Ovary (tissue), 9 donors: ENCODE results near the gene IQGAP2. TPM values are rescaled to one million over a fixed set of nuclear protein-coding genes. Genes with fewer than 3 reads are reported as not detected.

ENCODE experiments used
- DNase-seq, 5 donors: peaks; one replicate each; pipeline ENCODE4 v3.0.0-alpha.2; 2019 to 2020
- H3K27ac ChIP-seq, 2 donors: fragments of 200-600 bp; one replicate each; pipeline versions ENCODE4 v1.5.1 to v1.8.0; 2019 to 2022
- H3K27me3 ChIP-seq: fragments of 200-600 bp; one replicate; pipeline ENCODE4 v1.8.0; 2022
- H3K36me3 ChIP-seq: fragments of 200-600 bp; sonication (generic); one replicate; pipeline ENCODE4 v1.5.1; 2019
- H3K4me1 ChIP-seq: one replicate; pipeline ENCODE4 v1.8.1; 2013; ENCODE audit warnings: mild to moderate bottlenecking, moderate library complexity; ENCODE audit not compliant: insufficient read depth
- H3K4me3 ChIP-seq: fragments of 200-600 bp; sonication (generic); one replicate; pipeline ENCODE4 v1.5.1; 2017
- H3K9me3 ChIP-seq, 2 donors: fragments of 200-600 bp in 1 of 2; sonication (generic) in 1 of 2; one replicate each; pipeline versions ENCODE4 v1.5.1 to v1.8.1; 2013 to 2019; ENCODE audit warnings: mild to moderate bottlenecking in 1 of 2, moderate library complexity in 1 of 2
- EP300 ChIP-seq: sonication (generic); formaldehyde crosslinking; IDR thresholded peaks from one replicate; pipeline ENCODE4 v1.6.1; 2017; ENCODE audit warnings: antibody characterized with exemption
- POLR2A ChIP-seq: fragments of 450-650 bp; IDR thresholded peaks from one replicate; pipeline ENCODE4 v1.6.1; 2017; ENCODE audit warnings: antibody characterized with exemption, mild to moderate bottlenecking, moderate library complexity
- WGBS, 3 donors: extraction: QIAGEN DNeasy Blood & Tissue Kit in 1 of 3; methylation state at CpG; one replicate each; pipeline versions ENCODE4 v1.1.5 to v1.1.7; 2013 to 2017; 5-methylcytosine and 5-hydroxymethylcytosine counted together
- intact Hi-C, 4 donors: fragments of 100-400 bp; cut with DNase I; formaldehyde crosslinking; loops; one replicate each; pipeline versions ENCODE4 v1.11.0 to v1.15.1; 2022 to 2023
- polyA plus RNA-seq, 2 donors: library from polyadenylated mRNA; stranded (reverse); fragments of 200-250 nt in 1 of 2; fragments of 350-450 nt in 1 of 2; fragmentation: Illumina TruSeq in 1 of 2; extraction: RNeasy Lipid Tissue Mini Kit (QIAGEN cat#74804) in 1 of 2; gene quantifications; one replicate each; pipeline ENCODE4 v1.2.3, GENCODE V29; 2013 to 2014
- total RNA-seq, 7 donors: library from RNA; depleted of rRNA in 2 of 7; stranded (reverse); fragments of >200 nt in 2 of 7; fragmentation: NEBNext Ultra II Directional in 3 of 7; extraction: Animal tissue kit (Norgen Biotek cat#: 25700) in 3 of 7; gene quantifications; one replicate each; pipeline versions ENCODE4 v1.1.0 to v1.2.4, GENCODE V29; 2016 to 2023
- TF ChIP-seq, protein P1 (sequence below), 3 donors: fragments of 450-650 bp in 2 of 3; fragments of 200-600 bp in 1 of 3; IDR thresholded peaks; one replicate each; pipeline versions ENCODE4 v1.5.1 to v1.8.0; 2016 to 2022; ENCODE audit warnings: antibody characterized with exemption in 3 of 3, mild to moderate bottlenecking in 1 of 3
- donor health status: DM: no; HTN: no; CAD: no; lungs with moderate emphysema.
- donor health status: DM: no; HTN: no; CAD: no.
- donor health status: Bipolar disorder and iron deficiency.
- donor health status: DM: yes; HTN: yes; CAD: no.
- donor health status: DM: no; HTN: no; CAD: no.
- donor health status: DM: yes; HTN: yes; CAD: no.

The IQGAP2 gene
- total and polyA plus RNA-seq, 9 donors, result 8.6 to 27.6 (median 13.9) TPM

DNA sequence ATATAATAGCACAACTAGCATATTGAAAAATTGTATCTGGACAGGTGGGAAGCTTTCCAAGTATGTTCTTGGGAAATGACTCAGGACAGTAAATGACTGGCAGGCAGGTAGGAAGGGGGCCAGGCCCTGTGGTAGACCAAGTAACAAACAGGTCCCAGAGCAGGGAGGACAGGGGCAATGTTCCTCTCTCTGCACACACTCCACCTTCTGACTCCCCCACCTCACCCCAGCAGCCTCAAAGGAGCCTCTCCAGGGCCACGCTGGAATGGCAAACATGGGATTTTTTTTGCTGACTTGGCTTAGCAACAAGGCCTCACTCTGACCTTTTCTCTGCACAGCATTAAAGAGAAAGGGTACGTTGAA lies 31.1 kb upstream of the IQGAP2 start:
- H3K4me3 ChIP-seq, result no peak overlapping the region
- no peaks in the 10 kb centered on the region for H3K4me1 ChIP-seq
- WGBS, 3 donors, result 12 to 21% (median 15%) methylated on average over 2 of the region's 2 CpGs
- TF ChIP-seq POLR2A (no peak), EP300 (no peak)
- TF ChIP-seq, protein P1, sequence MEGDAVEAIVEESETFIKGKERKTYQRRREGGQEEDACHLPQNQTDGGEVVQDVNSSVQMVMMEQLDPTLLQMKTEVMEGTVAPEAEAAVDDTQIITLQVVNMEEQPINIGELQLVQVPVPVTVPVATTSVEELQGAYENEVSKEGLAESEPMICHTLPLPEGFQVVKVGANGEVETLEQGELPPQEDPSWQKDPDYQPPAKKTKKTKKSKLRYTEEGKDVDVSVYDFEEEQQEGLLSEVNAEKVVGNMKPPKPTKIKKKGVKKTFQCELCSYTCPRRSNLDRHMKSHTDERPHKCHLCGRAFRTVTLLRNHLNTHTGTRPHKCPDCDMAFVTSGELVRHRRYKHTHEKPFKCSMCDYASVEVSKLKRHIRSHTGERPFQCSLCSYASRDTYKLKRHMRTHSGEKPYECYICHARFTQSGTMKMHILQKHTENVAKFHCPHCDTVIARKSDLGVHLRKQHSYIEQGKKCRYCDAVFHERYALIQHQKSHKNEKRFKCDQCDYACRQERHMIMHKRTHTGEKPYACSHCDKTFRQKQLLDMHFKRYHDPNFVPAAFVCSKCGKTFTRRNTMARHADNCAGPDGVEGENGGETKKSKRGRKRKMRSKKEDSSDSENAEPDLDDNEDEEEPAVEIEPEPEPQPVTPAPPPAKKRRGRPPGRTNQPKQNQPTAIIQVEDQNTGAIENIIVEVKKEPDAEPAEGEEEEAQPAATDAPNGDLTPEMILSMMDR (IDR thresholded peaks at IDR 0.05), result no peak
- H3K27me3 ChIP-seq, result no peaks in the 10 kb centered on the region
- H3K9me3 ChIP-seq, result no peaks in the 10 kb centered on the region
- intact Hi-C loops, result no loop called here
- H3K27ac ChIP-seq, result no peak overlapping the region
- no peaks in the 10 kb centered on the region for H3K36me3 ChIP-seq
- no peak for DNase-seq

DNA sequence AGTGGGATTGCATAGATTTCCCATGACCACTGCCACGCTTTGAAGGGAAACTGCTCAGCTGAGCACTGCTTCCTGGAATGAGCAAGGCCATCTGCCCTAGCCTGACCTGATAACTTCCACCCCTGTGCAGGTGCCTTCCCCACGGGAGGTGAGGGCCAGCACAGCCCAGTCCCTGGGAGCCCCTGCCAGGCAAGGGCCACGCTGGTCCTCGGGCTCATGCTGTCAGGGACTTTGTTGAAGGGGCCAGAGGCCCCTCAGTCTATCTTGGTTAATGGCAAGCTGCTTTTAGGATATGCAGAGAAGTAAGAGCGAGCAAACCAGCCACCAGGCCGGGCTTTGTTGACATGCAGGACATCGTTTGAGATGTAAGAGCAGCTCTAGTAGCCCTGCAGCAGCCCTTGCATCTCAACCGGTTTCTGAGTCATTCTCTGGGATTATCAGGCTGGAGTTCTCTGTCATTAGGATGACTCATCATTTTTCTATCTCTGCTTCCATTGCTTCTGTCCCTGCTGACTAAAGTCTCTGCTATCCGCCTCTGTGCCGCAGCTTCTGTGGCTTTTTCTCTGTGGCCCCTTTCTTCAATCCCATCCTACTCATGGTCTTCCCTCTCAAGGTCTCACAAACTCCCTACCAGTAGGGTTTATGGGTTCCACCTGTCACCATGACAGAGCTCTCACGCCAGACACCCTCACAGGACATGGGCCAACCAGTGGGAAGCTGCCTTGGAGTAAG lies 30.6 kb upstream of the IQGAP2 start:
- H3K4me3 ChIP-seq, result no peak overlapping the region
- 62 to 67% (median 63%) methylated on average over 11 of the region's 11 CpGs for WGBS, 3 donors
- no peaks in the 10 kb centered on the region for H3K4me1 ChIP-seq
- H3K27me3 ChIP-seq, result no peaks in the 10 kb centered on the region
- no peaks in the 10 kb centered on the region for H3K9me3 ChIP-seq
- H3K27ac ChIP-seq, result no peak overlapping the region
- intact Hi-C loops, result no loop called here
- TF ChIP-seq POLR2A (no peak), EP300 (no peak)
- TF ChIP-seq, protein P1 (IDR thresholded peaks at IDR 0.05), result no peak
- H3K36me3 ChIP-seq, result no peaks in the 10 kb centered on the region
- DNase-seq, result no peak

DNA sequence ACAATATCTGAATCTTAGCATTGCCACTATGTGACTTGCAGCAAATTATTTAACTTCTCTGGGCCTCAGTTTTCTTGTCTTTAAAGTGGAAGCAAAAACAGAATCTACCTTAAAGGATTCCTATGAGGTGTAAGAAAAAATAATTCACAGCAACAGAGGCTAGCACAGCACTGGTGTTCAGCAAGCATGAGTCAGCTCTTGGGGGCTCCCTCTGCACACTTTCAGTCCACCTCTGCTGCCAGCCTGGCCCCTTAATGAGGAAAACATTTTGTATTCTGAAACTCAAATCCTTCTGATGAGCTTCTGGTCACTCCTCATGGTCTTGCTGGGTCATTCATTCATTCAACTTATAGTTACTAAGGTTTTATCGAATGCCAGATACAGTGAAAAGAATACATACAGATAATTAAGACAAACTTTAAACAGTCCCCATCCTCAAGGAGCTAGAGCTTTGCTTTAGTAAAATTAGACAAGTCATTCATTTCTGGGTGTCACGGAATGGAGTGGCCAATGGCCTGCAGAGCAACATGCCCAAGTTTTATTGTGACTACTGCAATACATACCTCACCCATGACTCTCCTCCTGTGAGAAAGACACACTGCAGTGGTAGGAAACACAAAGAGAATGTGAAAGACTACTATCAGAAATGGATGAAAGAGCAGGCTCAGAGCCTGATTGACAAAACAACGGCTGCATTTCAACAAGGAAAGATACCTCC lies 26.8 kb upstream of the IQGAP2 start:
- WGBS, 3 donors, result 85 to 91% (median 88%) methylated on average over 3 of the region's 3 CpGs
- no peak overlapping the region for H3K4me3 ChIP-seq
- H3K4me1 ChIP-seq, result no peaks in the 10 kb centered on the region
- H3K27ac ChIP-seq, result no peak overlapping the region
- no peak for TF ChIP-seq POLR2A
- TF ChIP-seq EP300, result no peak
- TF ChIP-seq, protein P1 (IDR thresholded peaks at IDR 0.05), result no peak
- no peaks in the 10 kb centered on the region for H3K36me3 ChIP-seq
- no peak for DNase-seq
- intact Hi-C loops, result no loop called here
- no peaks in the 10 kb centered on the region for H3K27me3 ChIP-seq
- no peaks in the 10 kb centered on the region for H3K9me3 ChIP-seq

DNA sequence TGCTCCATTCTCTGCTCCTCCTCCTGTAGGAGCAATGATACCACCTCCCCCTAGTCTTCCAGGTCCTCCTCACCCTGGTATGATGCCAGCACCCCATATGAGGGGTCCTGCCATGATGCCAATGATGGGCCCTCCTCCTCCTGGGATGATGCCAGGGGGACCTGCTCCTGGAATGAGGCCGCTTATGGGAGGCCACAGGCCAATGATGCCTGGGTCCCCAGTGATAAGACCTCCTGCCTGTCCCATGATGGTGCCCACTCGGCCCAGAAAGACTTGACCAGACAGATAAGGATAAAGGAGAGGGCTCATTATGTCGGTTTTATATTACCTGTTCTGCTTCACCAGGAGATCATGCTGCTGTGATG lies 26.2 kb upstream of the IQGAP2 start:
- H3K4me3 ChIP-seq, result no peak overlapping the region
- no peak overlapping the region for H3K27ac ChIP-seq
- WGBS, 3 donors, result 73 to 87% (median 73%) methylated on average over 3 of the region's 3 CpGs
- H3K9me3 ChIP-seq, result no peaks in the 10 kb centered on the region
- no peak for TF ChIP-seq POLR2A
- no peak for TF ChIP-seq EP300
- no peaks in the 10 kb centered on the region for H3K4me1 ChIP-seq
- no peaks in the 10 kb centered on the region for H3K36me3 ChIP-seq
- no peaks in the 10 kb centered on the region for H3K27me3 ChIP-seq
- no peak for DNase-seq
- intact Hi-C loops, result no loop called here

DNA sequence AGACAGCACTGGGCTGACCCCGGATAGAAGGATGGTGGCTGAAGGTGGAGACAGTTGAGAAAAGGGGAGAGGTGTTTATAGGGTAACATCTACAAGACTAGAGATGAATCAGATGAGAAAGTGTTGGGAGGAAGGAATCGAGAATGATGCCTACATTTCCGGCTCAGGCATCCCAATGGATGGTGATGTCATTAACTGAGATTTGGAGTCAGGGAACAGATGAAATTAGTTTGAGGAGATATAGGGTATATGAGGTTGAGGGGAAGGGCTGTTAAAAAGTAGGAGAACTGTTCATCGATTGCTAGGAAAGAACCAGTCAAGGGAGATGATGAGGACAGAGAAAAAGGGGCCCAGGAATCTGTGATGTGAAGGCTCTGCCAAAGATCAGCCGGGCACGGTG lies 24.7 kb upstream of the IQGAP2 start:
- WGBS, 3 donors, result 92 to 95% (median 93%) methylated on average over 6 of the region's 6 CpGs
- intact Hi-C loops, result no loop called here
- Histone ChIP-seq H3K27me3 (no peaks in the 10 kb centered on the region), H3K27ac (no peak overlapping the region), H3K9me3 (no peaks in the 10 kb centered on the region), H3K36me3 (no peaks in the 10 kb centered on the region), H3K4me3 (no peak overlapping the region), H3K4me1 (no peaks in the 10 kb centered on the region)
- TF ChIP-seq POLR2A, result no peak
- no peak for TF ChIP-seq EP300
- TF ChIP-seq, protein P1 (IDR thresholded peaks at IDR 0.05), result no peak
- no peak for DNase-seq
